Measurements from ENCODE around the gene SBK2.

DNA sequence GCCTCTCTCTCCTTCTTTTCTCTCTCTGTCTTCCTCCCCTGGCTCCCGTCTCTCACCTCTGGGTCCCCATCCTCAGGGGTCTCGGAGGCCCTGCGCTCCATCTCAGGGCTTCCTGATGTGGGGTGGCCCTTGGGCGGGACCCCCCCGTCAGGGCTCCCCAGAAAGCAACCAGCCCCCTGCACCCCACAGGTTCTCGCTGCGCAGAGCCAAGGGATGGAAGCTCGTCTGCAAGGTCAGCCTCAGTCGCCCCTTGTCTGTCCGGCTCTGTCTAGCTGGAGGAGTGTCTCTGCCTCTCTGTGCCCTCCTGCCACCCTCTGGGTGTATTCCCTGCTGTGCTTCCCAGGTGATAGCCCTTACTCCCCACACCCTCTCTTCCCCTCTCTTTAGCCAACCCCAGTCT is 8.5 kb upstream of the SBK2 start, which contains the start of gene SBK3:
- TF ChIP-seq, protein P1, sequence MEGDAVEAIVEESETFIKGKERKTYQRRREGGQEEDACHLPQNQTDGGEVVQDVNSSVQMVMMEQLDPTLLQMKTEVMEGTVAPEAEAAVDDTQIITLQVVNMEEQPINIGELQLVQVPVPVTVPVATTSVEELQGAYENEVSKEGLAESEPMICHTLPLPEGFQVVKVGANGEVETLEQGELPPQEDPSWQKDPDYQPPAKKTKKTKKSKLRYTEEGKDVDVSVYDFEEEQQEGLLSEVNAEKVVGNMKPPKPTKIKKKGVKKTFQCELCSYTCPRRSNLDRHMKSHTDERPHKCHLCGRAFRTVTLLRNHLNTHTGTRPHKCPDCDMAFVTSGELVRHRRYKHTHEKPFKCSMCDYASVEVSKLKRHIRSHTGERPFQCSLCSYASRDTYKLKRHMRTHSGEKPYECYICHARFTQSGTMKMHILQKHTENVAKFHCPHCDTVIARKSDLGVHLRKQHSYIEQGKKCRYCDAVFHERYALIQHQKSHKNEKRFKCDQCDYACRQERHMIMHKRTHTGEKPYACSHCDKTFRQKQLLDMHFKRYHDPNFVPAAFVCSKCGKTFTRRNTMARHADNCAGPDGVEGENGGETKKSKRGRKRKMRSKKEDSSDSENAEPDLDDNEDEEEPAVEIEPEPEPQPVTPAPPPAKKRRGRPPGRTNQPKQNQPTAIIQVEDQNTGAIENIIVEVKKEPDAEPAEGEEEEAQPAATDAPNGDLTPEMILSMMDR (IDR thresholded peaks at IDR 0.05), result no peak
- no peak for TF ChIP-seq POLR2AphosphoS5 (IDR thresholded peaks at IDR 0.05)
- TF ChIP-seq POLR2A (IDR thresholded peaks at IDR 0.05; ENCODE audit: low read depth), result no peak
